ENCODE data around the gene SSBP2.

SSBP2 gene

DNA sequence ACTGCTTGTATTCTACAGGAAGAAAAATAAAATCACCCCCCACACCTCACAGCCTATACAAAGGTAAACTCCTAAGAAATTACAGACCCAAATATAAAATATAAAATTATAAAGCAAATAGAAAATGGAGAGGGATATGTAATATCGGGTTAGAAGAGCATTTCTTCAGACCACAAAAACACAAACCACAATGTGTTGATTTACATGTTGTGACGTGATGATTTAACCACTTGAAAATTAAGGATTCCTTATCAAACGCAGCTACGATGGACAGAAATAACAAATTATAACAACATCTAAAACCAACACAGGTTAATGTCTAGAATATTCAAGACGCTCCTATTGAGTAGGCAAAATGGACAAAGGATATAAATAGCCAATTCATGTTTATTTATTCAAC, 26.3 kb downstream of the SSBP2 start:
- TF ChIP-seq, protein P1, sequence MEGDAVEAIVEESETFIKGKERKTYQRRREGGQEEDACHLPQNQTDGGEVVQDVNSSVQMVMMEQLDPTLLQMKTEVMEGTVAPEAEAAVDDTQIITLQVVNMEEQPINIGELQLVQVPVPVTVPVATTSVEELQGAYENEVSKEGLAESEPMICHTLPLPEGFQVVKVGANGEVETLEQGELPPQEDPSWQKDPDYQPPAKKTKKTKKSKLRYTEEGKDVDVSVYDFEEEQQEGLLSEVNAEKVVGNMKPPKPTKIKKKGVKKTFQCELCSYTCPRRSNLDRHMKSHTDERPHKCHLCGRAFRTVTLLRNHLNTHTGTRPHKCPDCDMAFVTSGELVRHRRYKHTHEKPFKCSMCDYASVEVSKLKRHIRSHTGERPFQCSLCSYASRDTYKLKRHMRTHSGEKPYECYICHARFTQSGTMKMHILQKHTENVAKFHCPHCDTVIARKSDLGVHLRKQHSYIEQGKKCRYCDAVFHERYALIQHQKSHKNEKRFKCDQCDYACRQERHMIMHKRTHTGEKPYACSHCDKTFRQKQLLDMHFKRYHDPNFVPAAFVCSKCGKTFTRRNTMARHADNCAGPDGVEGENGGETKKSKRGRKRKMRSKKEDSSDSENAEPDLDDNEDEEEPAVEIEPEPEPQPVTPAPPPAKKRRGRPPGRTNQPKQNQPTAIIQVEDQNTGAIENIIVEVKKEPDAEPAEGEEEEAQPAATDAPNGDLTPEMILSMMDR (IDR thresholded peaks at IDR 0.05; ENCODE audit: low read depth, low read length) = no peak
- TF ChIP-seq, protein P2, sequence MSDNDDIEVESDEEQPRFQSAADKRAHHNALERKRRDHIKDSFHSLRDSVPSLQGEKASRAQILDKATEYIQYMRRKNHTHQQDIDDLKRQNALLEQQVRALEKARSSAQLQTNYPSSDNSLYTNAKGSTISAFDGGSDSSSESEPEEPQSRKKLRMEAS (IDR thresholded peaks at IDR 0.05; ENCODE audit: low read depth, low read length) = no peak
- TF ChIP-seq POLR2A (IDR thresholded peaks at IDR 0.05; ENCODE audit: extremely low read depth, insufficient read length) = no peak
- no peak for TF ChIP-seq MYC (IDR thresholded peaks at IDR 0.05; ENCODE audit: low read depth, low read length)
- no peak for DNase-seq (ENCODE audit: low read depth)
- no peak overlapping the region for H3K4me3 ChIP-seq (ENCODE audit: low read depth, low read length)

DNA sequence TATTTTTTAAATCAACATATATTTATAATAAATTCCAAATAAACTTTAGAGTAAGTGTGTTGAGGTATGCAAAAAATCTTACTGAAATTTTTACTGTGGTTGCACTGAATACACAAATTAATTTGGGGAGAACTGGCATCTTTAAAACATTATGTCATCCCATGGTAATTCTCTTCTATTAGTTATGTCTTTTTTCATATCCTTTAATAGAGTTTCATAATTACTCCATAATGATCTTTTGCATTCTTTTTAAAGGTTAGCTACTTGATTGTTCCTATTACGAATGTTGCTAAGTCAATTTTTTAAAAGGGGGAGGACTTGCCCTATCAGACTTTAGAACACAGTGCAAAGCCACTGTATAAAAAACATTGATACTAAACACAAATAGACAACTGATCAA, 26.8 kb downstream of the SSBP2 start:
- H3K4me3 ChIP-seq (ENCODE audit: low read depth, low read length) = no peak overlapping the region
- TF ChIP-seq POLR2A (IDR thresholded peaks at IDR 0.05; ENCODE audit: extremely low read depth, insufficient read length) = no peak
- TF ChIP-seq, protein P1 (IDR thresholded peaks at IDR 0.05; ENCODE audit: low read depth, low read length) = no peak
- no peak for TF ChIP-seq MYC (IDR thresholded peaks at IDR 0.05; ENCODE audit: low read depth, low read length)
- TF ChIP-seq, protein P2 (IDR thresholded peaks at IDR 0.05; ENCODE audit: low read depth, low read length) = no peak
- DNase-seq (ENCODE audit: low read depth) = no peak

DNA sequence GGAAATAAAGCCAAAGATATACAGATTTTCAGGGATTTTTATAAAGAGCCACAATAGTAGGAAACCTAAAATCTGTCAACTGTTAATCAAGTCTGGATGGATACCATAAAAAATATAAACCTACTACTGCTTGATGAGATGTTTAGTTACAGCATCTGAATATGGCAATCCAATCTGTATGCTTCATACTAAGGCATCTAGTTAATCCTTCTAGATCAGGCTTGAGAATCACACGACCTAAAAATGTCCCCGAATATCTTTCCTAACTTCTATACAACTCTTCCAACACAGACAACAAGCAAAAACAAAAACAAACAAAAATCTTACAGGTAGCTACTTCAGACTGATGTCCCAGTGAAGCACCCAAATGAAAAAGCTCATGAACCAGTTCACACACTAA, 29.8 kb downstream of the SSBP2 start:
- no peak overlapping the region for H3K4me3 ChIP-seq (ENCODE audit: low read depth, low read length)
- DNase-seq (ENCODE audit: low read depth) = no peak
- TF ChIP-seq POLR2A (IDR thresholded peaks at IDR 0.05; ENCODE audit: extremely low read depth, insufficient read length) = no peak
- TF ChIP-seq, protein P2 (IDR thresholded peaks at IDR 0.05; ENCODE audit: low read depth, low read length) = no peak
- no peak for TF ChIP-seq MYC (IDR thresholded peaks at IDR 0.05; ENCODE audit: low read depth, low read length)
- TF ChIP-seq, protein P1 (IDR thresholded peaks at IDR 0.05; ENCODE audit: low read depth, low read length) = no peak

DNA sequence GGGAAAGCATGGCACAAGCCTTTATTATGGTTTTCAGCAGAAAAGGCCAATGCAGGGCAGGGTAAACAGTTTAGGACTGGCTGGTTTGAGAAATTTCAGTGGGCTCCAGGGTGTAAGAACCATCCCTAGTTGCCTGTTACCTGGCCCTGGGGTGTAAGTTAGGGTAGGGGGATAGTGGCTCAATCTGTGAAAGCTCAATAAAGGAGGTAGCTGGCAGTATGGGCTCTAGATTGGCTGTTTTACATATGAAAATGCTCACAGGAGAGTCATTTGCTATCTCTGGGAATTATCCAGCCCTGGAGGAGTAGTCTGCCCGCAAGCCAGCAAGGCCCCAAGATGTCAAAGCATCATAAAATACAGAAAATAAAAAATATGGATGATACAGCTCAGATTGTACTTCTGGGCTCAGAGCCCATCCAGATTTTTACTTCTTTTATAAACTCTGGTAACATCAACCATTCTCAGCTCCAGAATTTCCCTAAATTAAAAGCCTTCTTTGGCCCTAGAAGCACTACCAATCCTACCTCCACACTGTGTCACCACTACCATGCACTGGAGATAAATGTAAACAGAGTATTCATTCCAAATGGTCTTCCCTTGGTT, 31.1 kb downstream of the SSBP2 start:
- DNase-seq (ENCODE audit: low read depth) = no peak
- no peak overlapping the region for H3K4me3 ChIP-seq (ENCODE audit: low read depth, low read length)
- TF ChIP-seq, protein P2 (IDR thresholded peaks at IDR 0.05; ENCODE audit: low read depth, low read length) = no peak
- TF ChIP-seq MYC (IDR thresholded peaks at IDR 0.05; ENCODE audit: low read depth, low read length) (no peak), POLR2A (IDR thresholded peaks at IDR 0.05; ENCODE audit: extremely low read depth, insufficient read length) (no peak)
- TF ChIP-seq, protein P1 (IDR thresholded peaks at IDR 0.05; ENCODE audit: low read depth, low read length) = no peak

DNA sequence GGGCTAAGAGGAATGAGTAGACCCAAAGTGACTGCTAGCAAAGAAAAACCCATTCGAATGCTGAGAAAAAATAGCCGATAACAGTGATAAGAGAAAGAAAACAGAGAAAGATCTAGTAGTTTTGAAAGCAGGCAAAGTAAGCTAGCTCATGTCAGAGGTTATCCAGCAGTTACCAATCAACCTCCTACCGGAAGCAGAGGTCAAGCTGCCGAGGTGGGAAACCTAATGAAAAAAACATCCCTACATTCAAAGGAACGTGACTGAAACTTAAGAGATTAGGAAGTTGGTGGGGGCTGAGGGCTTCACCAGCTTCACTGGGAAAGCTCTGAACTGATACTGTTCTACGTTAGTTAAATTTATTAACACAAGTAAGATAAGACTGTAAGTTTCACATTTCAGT, 32.6 kb downstream of the SSBP2 start:
- no peak for TF ChIP-seq MYC (IDR thresholded peaks at IDR 0.05; ENCODE audit: low read depth, low read length)
- TF ChIP-seq, protein P2 (IDR thresholded peaks at IDR 0.05; ENCODE audit: low read depth, low read length) = no peak
- no peak for TF ChIP-seq POLR2A (IDR thresholded peaks at IDR 0.05; ENCODE audit: extremely low read depth, insufficient read length)
- TF ChIP-seq, protein P1 (IDR thresholded peaks at IDR 0.05; ENCODE audit: low read depth, low read length) = no peak
- H3K4me3 ChIP-seq (ENCODE audit: low read depth, low read length) = no peak overlapping the region
- DNase-seq (ENCODE audit: low read depth) = no peak
